ENCODE results near the gene CDC6.
A peak's percentile ranks its signal among the peaks of the same experiment; 100 is the strongest.

Gene CDC6

GRCh38 chr17:40315678-40316570, 28.2 kb downstream of the CDC6 start:
- Histone ChIP-seq H3K27ac (ENCODE audit: low read length, poor library complexity, severe bottlenecking) (peak overlapping the region; percentile 74), H3K14ac (ENCODE audit: low read length in 2 of 2) (peak overlapping the region in 1 of 2 experiments; percentile 88), H3K27me3 (ENCODE audit: control insufficient read depth in 1 of 2, insufficient read depth in 1 of 2, low read length in 2 of 2) (no peaks in the 10 kb centered on the region), H2BK5ac (ENCODE audit: low read depth, low read length, poor library complexity, severe bottlenecking) (no peak overlapping the region), H4K8ac (ENCODE audit: low read length) (peak overlapping the region; percentile 2), H2BK120ac (ENCODE audit: low read depth, low read length) (no peak overlapping the region), H3K4me2 (ENCODE audit: low read length, poor library complexity, severe bottlenecking) (peak overlapping the region; percentile 17), H3K4ac (ENCODE audit: low read depth in 1 of 2, low read length in 2 of 2) (peak overlapping the region in 1 of 2 experiments; percentile 30), H3K36me3 (ENCODE audit: control insufficient read depth in 1 of 2, insufficient read depth in 2 of 2, low read depth in 1 of 2, low read length in 2 of 2) (no peaks in the 10 kb centered on the region), H3K9ac (ENCODE audit: low read length) (peak overlapping the region; percentile 98), H3K9me3 (ENCODE audit: control insufficient read depth, low read length) (no peaks in the 10 kb centered on the region), H2AFZ (ENCODE audit: low read depth, low read length) (no peak overlapping the region), H3K4me1 (ENCODE audit: control insufficient read depth, insufficient read depth, low read depth, low read length) (peaks cover 82% of the 10 kb centered on the region), H4K91ac (ENCODE audit: low read length) (peak overlapping the region; percentile 88), H3K18ac (ENCODE audit: low read depth in 1 of 2, low read length in 2 of 2) (peak overlapping the region in 1 of 2 experiments; percentile 79), H2BK12ac (ENCODE audit: low read length in 2 of 2) (peak overlapping the region; percentile 69 to 86), H2BK15ac (ENCODE audit: low read depth, poor library complexity, severe bottlenecking) (peak overlapping the region; percentile 20), H3K79me1 (replicated peaks; ENCODE audit: low read length, poor library complexity, severe bottlenecking) (peaks cover 7% of the 10 kb centered on the region), H3K4me3 (ENCODE audit: insufficient read depth in 1 of 2, low read depth in 1 of 2, low read length in 2 of 2) (no peak overlapping the region), H2AK5ac (ENCODE audit: low read length, severe bottlenecking) (peak overlapping the region; percentile 98), H3K23ac (ENCODE audit: low read length in 2 of 2) (no peak overlapping the region)
- no peak for DNase-seq
- WGBS: 56% methylated on average over 6 of the region's 9 CpGs

- H4K8ac ChIP-seq (ENCODE audit: low read length): peak overlapping the region; percentile 87
- peak overlapping the region; percentile 77 for H2BK15ac ChIP-seq (ENCODE audit: low read depth, poor library complexity, severe bottlenecking)
- H3K79me1 ChIP-seq (replicated peaks; ENCODE audit: low read length, poor library complexity, severe bottlenecking): peaks cover 11% of the 10 kb centered on the region
- H2BK12ac ChIP-seq (ENCODE audit: low read length in 2 of 2): peak overlapping the region; percentile 75 to 86
- no peaks in the 10 kb centered on the region for H3K9me3 ChIP-seq (ENCODE audit: control insufficient read depth, low read length)
- no peaks in the 10 kb centered on the region for H3K36me3 ChIP-seq (ENCODE audit: control insufficient read depth in 1 of 2, insufficient read depth in 2 of 2, low read depth in 1 of 2, low read length in 2 of 2)
- DNase-seq: peak; percentile 86
- peak overlapping the region in 1 of 2 experiments; percentile 88 for H3K14ac ChIP-seq (ENCODE audit: low read length in 2 of 2)
- H3K27ac ChIP-seq (ENCODE audit: low read length, poor library complexity, severe bottlenecking): peak overlapping the region; percentile 95
- peak overlapping the region; percentile 93 for H2BK5ac ChIP-seq (ENCODE audit: low read depth, low read length, poor library complexity, severe bottlenecking)
- WGBS: 3% methylated on average over 38 of the region's 38 CpGs
- peak overlapping the region; percentile 98 for H2AK5ac ChIP-seq (ENCODE audit: low read length, severe bottlenecking)
- peak overlapping the region; percentile 88 for H4K91ac ChIP-seq (ENCODE audit: low read length)
- H3K18ac ChIP-seq (ENCODE audit: low read depth in 1 of 2, low read length in 2 of 2): peak overlapping the region; percentile 89 to 96
- H3K4me3 ChIP-seq (ENCODE audit: insufficient read depth in 1 of 2, low read depth in 1 of 2, low read length in 2 of 2): peak overlapping the region in 1 of 2 experiments; percentile 88
- peaks cover 82% of the 10 kb centered on the region for H3K4me1 ChIP-seq (ENCODE audit: control insufficient read depth, insufficient read depth, low read depth, low read length)
- H2AFZ ChIP-seq (ENCODE audit: low read depth, low read length): peak overlapping the region; percentile 29
- H3K27me3 ChIP-seq (ENCODE audit: control insufficient read depth in 1 of 2, insufficient read depth in 1 of 2, low read length in 2 of 2): no peaks in the 10 kb centered on the region
- H3K23ac ChIP-seq (ENCODE audit: low read length in 2 of 2): peak overlapping the region in 1 of 2 experiments; percentile 23
- peak overlapping the region; percentile 67 for H3K4me2 ChIP-seq (ENCODE audit: low read length, poor library complexity, severe bottlenecking)
- peak overlapping the region; percentile 98 for H3K9ac ChIP-seq (ENCODE audit: low read length)
- peak overlapping the region; percentile 77 to 94 for H3K4ac ChIP-seq (ENCODE audit: low read depth in 1 of 2, low read length in 2 of 2)
- peak overlapping the region; percentile 80 for H2BK120ac ChIP-seq (ENCODE audit: low read depth, low read length)
Observed at GRCh38 chr17:40316571-40317344, 29.1 kb downstream of the CDC6 start.

- peak overlapping the region; percentile 95 for H3K27ac ChIP-seq (ENCODE audit: low read length, poor library complexity, severe bottlenecking)
- H4K91ac ChIP-seq (ENCODE audit: low read length): peak overlapping the region; percentile 78
- H3K4me3 ChIP-seq (ENCODE audit: insufficient read depth in 1 of 2, low read depth in 1 of 2, low read length in 2 of 2): peak overlapping the region; percentile 36 to 88
- H3K4ac ChIP-seq (ENCODE audit: low read depth in 1 of 2, low read length in 2 of 2): peak overlapping the region; percentile 77 to 94
- H2AFZ ChIP-seq (ENCODE audit: low read depth, low read length): peak overlapping the region; percentile 29
- H2BK5ac ChIP-seq (ENCODE audit: low read depth, low read length, poor library complexity, severe bottlenecking): peak overlapping the region; percentile 93
- H3K18ac ChIP-seq (ENCODE audit: low read depth in 1 of 2, low read length in 2 of 2): peak overlapping the region; percentile 89 to 96
- H3K9ac ChIP-seq (ENCODE audit: low read length): peak overlapping the region; percentile 98
- H3K27me3 ChIP-seq (ENCODE audit: control insufficient read depth in 1 of 2, insufficient read depth in 1 of 2, low read length in 2 of 2): no peaks in the 10 kb centered on the region
- H3K9me3 ChIP-seq (ENCODE audit: control insufficient read depth, low read length): no peaks in the 10 kb centered on the region
- H2BK12ac ChIP-seq (ENCODE audit: low read length in 2 of 2): peak overlapping the region; percentile 75 to 79
- H2BK15ac ChIP-seq (ENCODE audit: low read depth, poor library complexity, severe bottlenecking): peak overlapping the region; percentile 77
- H3K36me3 ChIP-seq (ENCODE audit: control insufficient read depth in 1 of 2, insufficient read depth in 2 of 2, low read depth in 1 of 2, low read length in 2 of 2): no peaks in the 10 kb centered on the region
- peak overlapping the region in 1 of 2 experiments; percentile 26 for H3K14ac ChIP-seq (ENCODE audit: low read length in 2 of 2)
- no peak overlapping the region for H3K23ac ChIP-seq (ENCODE audit: low read length in 2 of 2)
- peak; percentile 88 for DNase-seq
- peak overlapping the region; percentile 80 for H2BK120ac ChIP-seq (ENCODE audit: low read depth, low read length)
- H2AK5ac ChIP-seq (ENCODE audit: low read length, severe bottlenecking): peak overlapping the region; percentile 98
- peak overlapping the region; percentile 67 for H3K4me2 ChIP-seq (ENCODE audit: low read length, poor library complexity, severe bottlenecking)
- 13% methylated on average over 5 of the region's 6 CpGs for WGBS
- peaks cover 82% of the 10 kb centered on the region for H3K4me1 ChIP-seq (ENCODE audit: control insufficient read depth, insufficient read depth, low read depth, low read length)
- H4K8ac ChIP-seq (ENCODE audit: low read length): peak overlapping the region; percentile 87
- H3K79me1 ChIP-seq (replicated peaks; ENCODE audit: low read length, poor library complexity, severe bottlenecking): peaks cover 11% of the 10 kb centered on the region
Observed at GRCh38 chr17:40317345-40317873, 29.7 kb downstream of the CDC6 start.

Measured in mesenchymal stem cell (in vitro differentiated cells and primary cell).